ENCODE measurements around the gene TRIM2. TPM values are rescaled to one million over a fixed set of nuclear protein-coding genes. Genes with fewer than 3 reads are reported as not detected.

TRIM2 gene
- total and polyA plus RNA-seq, 2 of the 8 experiments (the other 6 are each of a cell fraction or from before 2014, with no cell fraction given) = 34.0 to 59.8 TPM

- Histone ChIP-seq H2BK12ac (ENCODE audit: low read depth, low read length) (no peak overlapping the region), H4K8ac (ENCODE audit: extremely low read depth, insufficient read depth, low read length) (no peak overlapping the region), H3K9ac (replicated peaks in 1 of 4; ENCODE audit: extremely low read depth in 1 of 4, low read depth in 3 of 4, low read length in 3 of 4) (no peak overlapping the region), H3K4me2 (ENCODE audit: insufficient read depth in 1 of 2, low read depth in 2 of 2, low read length in 2 of 2) (no peak overlapping the region), H3K79me2 (ENCODE audit: control insufficient read depth in 1 of 2, insufficient read depth in 2 of 2, low read length in 2 of 2) (no peaks in the 10 kb centered on the region), H3K23ac (ENCODE audit: insufficient read length) (no peak overlapping the region), H2BK15ac (ENCODE audit: low read length) (no peak overlapping the region), H3K36me3 (ENCODE audit: control insufficient read depth in 2 of 4, insufficient read depth in 4 of 4, low read length in 3 of 4) (peaks cover 0 to 27% (median 12%) of the 10 kb centered on the region in 4 experiments; a peak in 6 of 8 replicates), H3K79me1 (ENCODE audit: low read depth, low read length) (no peaks in the 10 kb centered on the region), H3K27me3 (replicated peaks in 1 of 4; ENCODE audit: control insufficient read depth in 3 of 4, extremely low read depth in 1 of 4, insufficient read depth in 3 of 4, low read length in 3 of 4) (peaks cover 0 to 2% (median 0%) of the 10 kb centered on the region in 4 experiments; a peak in 1 of 7 replicates), H3K23me2 (ENCODE audit: low read depth, low read length) (0 out of 2 replicates have a peak, but pooled peaks cover 2% of the 10 kb centered on the region), H2AFZ (ENCODE audit: low read length) (no peak overlapping the region), H4K91ac (replicated peaks; ENCODE audit: insufficient read length, low read length) (no peak overlapping the region), H3K4ac (replicated peaks; ENCODE audit: insufficient read length, low read depth, low read length) (no peak overlapping the region), H2BK5ac (ENCODE audit: low read depth, low read length) (no peak overlapping the region), H2AK5ac (ENCODE audit: low read depth, low read length) (no peak overlapping the region), H4K20me1 (replicated peaks in 1 of 2; ENCODE audit: control insufficient read depth in 1 of 2, insufficient read depth in 2 of 2, low read length in 2 of 2) (no peaks in the 10 kb centered on the region), H2BK20ac (ENCODE audit: low read length) (no peak overlapping the region), H2BK120ac (replicated peaks; ENCODE audit: low read depth, low read length) (no peak overlapping the region), H3K18ac (ENCODE audit: extremely low read depth, low read length) (no peak overlapping the region), H3K14ac (ENCODE audit: insufficient read length) (no peak overlapping the region), H3K4me1 (replicated peaks in 1 of 4; ENCODE audit: control insufficient read depth in 3 of 4, insufficient read depth in 4 of 4, low read length in 3 of 4) (no peaks in the 10 kb centered on the region), H3K9me3 (ENCODE audit: insufficient read depth in 2 of 2, low read depth in 1 of 2, low read length in 1 of 2) (no peaks in the 10 kb centered on the region; a peak in 1 of 4 replicates), H3K56ac (replicated peaks; ENCODE audit: insufficient read length, low read depth, low read length) (no peak overlapping the region), H3K27ac (ENCODE audit: low read depth, low read length) (no peak overlapping the region), H4K5ac (ENCODE audit: insufficient read length, low read depth, low read length) (no peak overlapping the region), H3K4me3 (ENCODE audit: extremely low read depth in 1 of 4, insufficient read depth in 2 of 4, low read depth in 3 of 4, low read length in 4 of 4) (no peak overlapping the region)
- ChIA-PET CTCF (ENCODE audit: partially characterized antibody) (interaction anchor here (0.7 to 2.5 kb wide), 3 partner anchors 8 to 276 kb away, joined by 3 to 8 read pairs (median 3); no protein-coding TSS in a partner anchor), POLR2A (ENCODE audit: partially characterized antibody) (interaction anchor here (1.0 kb wide), 1 partner anchor 18 kb away, joined by 4 read pairs; no protein-coding TSS in a partner anchor)
- TF ChIP-seq JUND (IDR thresholded peaks at IDR 0.05; ENCODE audit: low read length) (no peak), GABPA (IDR thresholded peaks at IDR 0.05; ENCODE audit: borderline replicate concordance, insufficient read depth, low read length) (no peak), EP300 (IDR thresholded peaks at IDR 0.05; ENCODE audit: borderline replicate concordance in 1 of 2, low read depth in 2 of 2, low read length in 2 of 2) (no peak), ASH2L (IDR thresholded peaks at IDR 0.05; ENCODE audit: low read length) (no peak), RBBP5 (IDR thresholded peaks at IDR 0.05; ENCODE audit: borderline replicate concordance, low read depth, low read length) (no peak)
- 92% methylated on average over 1 of the region's 1 CpG; no CpG with 5 or more reads in 1 of the 2 experiments for WGBS, 2 experiments (ENCODE audit: extremely low coverage in 1 of 2, insufficient coverage in 1 of 2, insufficient read length in 1 of 2, insufficient replicate concordance in 2 of 2, low coverage in 1 of 2, low lambda C conversion rate in 2 of 2, missing lambda C conversion rate in 1 of 2)
- DNase-seq (ENCODE audit: low read depth in 1 of 2, low spot score in 2 of 2) (no peak), FAIRE-seq (no peak)
Observed at GRCh38 chr4:153372967-153373562, 168.8 kb downstream of the TRIM2 start.
